ENCODE results near the gene RNF114. TPM values are rescaled to one million over a fixed set of nuclear protein-coding genes. Genes with fewer than 3 reads are reported as not detected.

Gene RNF114
- total RNA-seq, 1 experiment from 2014 or later, result 72.3 TPM

DNA sequence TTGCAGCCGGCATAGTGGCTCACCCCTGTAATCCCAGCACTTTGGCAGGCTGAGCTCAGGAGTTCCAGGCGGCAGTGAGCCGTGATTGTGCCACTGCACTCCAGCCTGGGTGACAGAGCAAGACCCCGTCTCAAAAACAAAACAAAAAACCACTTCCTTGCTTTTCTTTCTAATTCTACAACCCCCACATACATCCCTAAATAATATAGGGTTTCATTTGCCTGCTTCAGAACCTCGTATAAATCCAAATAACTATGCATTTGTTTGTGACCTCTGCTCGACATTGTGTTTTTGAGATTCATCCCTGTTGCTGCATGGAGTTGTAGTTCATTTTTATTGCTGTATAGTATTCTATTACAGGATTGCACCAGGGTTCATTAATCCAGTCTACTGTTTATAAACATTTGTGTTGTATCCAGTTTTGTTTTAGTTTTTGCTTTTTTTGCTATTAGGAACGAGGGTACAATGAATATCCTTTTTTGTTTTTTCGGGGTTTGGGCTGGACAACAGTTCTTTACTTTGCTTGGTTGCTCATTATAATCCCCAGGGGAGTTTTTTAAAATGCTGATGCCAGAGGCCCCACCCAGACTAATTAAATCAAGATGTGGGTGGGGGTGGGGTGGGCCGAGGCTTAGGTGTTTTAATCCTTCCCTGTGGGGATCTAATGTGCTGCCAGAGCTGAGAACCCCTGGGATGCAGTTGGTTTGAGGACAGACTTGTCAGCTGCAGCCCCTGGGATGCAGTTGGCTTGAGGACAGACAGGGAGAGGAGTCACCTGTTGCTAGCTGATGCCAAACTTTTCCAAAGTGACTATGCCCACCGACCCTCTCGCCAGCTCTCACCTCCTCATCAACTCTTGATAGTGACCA is 44.2 kb downstream of the RNF114 start:
- Mint-ChIP-seq H3K4me3 (ENCODE audit: low read depth, unreplicated experiment) (no peak overlapping the region), H3K36me3 (ENCODE audit: insufficient read depth, unreplicated experiment) (peaks cover 21% of the 10 kb centered on the region), H3K27ac (ENCODE audit: unreplicated experiment) (peak overlapping the region; percentile 10), H3K27me3 (ENCODE audit: unreplicated experiment) (peaks cover 29% of the 10 kb centered on the region), H3K9me3 (ENCODE audit: low read depth, unreplicated experiment) (no peaks in the 10 kb centered on the region), H3K4me1 (ENCODE audit: low read depth, unreplicated experiment) (peaks cover 41% of the 10 kb centered on the region)
- TF ChIP-seq, protein P1, sequence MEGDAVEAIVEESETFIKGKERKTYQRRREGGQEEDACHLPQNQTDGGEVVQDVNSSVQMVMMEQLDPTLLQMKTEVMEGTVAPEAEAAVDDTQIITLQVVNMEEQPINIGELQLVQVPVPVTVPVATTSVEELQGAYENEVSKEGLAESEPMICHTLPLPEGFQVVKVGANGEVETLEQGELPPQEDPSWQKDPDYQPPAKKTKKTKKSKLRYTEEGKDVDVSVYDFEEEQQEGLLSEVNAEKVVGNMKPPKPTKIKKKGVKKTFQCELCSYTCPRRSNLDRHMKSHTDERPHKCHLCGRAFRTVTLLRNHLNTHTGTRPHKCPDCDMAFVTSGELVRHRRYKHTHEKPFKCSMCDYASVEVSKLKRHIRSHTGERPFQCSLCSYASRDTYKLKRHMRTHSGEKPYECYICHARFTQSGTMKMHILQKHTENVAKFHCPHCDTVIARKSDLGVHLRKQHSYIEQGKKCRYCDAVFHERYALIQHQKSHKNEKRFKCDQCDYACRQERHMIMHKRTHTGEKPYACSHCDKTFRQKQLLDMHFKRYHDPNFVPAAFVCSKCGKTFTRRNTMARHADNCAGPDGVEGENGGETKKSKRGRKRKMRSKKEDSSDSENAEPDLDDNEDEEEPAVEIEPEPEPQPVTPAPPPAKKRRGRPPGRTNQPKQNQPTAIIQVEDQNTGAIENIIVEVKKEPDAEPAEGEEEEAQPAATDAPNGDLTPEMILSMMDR (IDR thresholded peaks at IDR 0.05; ENCODE audit: unreplicated experiment), result no peak
- intact Hi-C loops (cut with micrococcal nuclease; ENCODE audit: unreplicated experiment), result loop anchor here (2.0 kb wide), 1 partner anchor 192 kb away; no protein-coding TSS in a partner anchor
- DNase-seq, result no peak
- BruUV-seq (replicated peaks), result no TSS peak
- CTCF ChIA-PET, result interaction anchor here (1.4 to 5.5 kb wide), 3 partner anchors 90 to 140 kb away, joined by 3 to 134 read pairs (median 9); no protein-coding TSS in a partner anchor

DNA sequence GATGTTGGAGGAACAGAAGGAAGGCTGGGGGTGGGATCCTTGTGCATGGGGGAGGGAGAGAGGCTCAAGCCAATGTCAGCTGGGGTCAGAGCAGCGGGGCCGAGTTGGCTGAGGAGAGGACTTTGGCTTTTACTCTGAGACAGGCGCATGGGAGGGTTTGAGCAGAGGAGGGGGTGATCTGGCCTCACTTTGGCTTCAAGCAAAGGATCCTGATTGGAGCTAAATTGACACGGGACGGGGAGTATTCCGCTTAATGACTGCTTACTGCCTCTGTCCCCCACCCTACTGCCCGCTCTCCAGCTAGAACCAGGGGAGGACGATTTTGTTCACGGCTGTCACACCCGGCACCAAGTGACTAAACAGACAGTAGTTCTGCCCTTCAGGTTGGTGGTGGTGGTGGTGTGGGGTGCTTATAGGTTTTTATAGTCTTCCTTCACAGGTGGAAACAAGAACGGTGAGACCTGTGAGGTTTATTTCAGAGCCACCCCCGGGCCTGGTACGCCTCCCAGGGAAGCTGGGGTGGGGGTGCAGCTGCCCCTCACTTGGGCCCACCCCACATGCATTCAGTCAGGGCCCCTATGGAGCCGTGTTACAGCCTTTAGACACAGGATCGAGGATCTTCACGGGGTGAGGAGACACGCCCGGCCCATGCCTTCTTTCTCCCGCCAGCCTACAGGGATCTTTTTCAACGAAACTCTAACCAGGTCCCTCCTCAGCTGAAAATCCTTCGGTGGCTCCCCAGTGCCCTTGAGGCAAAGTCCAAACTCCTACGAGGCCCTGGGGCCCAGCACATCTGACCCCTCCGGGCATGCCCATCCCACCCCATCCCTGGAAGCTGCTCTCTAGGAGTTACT is 45.2 kb downstream of the RNF114 start:
- no TSS peak for BruUV-seq (replicated peaks)
- Mint-ChIP-seq H3K27ac (ENCODE audit: unreplicated experiment) (peak overlapping the region; percentile 10), H3K4me1 (ENCODE audit: low read depth, unreplicated experiment) (peaks cover 40% of the 10 kb centered on the region), H3K27me3 (ENCODE audit: unreplicated experiment) (peaks cover 29% of the 10 kb centered on the region), H3K36me3 (ENCODE audit: insufficient read depth, unreplicated experiment) (peaks cover 21% of the 10 kb centered on the region), H3K4me3 (ENCODE audit: low read depth, unreplicated experiment) (peak overlapping the region; percentile 63), H3K9me3 (ENCODE audit: low read depth, unreplicated experiment) (no peaks in the 10 kb centered on the region)
- CTCF ChIA-PET, result interaction anchor here (1.4 to 5.5 kb wide), 2 partner anchors 89 to 105 kb away, joined by 3 to 134 read pairs; no protein-coding TSS in a partner anchor
- DNase-seq, result no peak
- intact Hi-C loops (cut with micrococcal nuclease; ENCODE audit: unreplicated experiment), result loop anchor here (2.0 kb wide), 1 partner anchor 191 kb away; no protein-coding TSS in a partner anchor
- TF ChIP-seq, protein P1 (IDR thresholded peaks at IDR 0.05; ENCODE audit: unreplicated experiment), result no peak

DNA sequence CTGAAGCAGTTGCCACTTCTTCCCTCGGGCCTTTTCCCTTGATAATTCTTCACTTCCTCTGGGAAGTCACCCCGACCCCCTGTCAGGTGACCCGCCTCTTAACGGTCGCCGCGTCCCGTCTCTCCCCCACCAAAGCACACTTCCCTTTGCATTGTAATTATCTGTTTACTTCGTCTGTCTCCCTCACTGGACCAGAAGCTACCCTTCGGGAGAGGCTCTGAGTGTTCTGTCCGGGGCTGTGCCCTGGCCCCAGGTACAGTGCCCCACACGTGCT is 45.8 kb downstream of the RNF114 start:
- no peak for DNase-seq
- Mint-ChIP-seq H3K4me3 (ENCODE audit: low read depth, unreplicated experiment) (peak overlapping the region; percentile 63), H3K9me3 (ENCODE audit: low read depth, unreplicated experiment) (no peaks in the 10 kb centered on the region), H3K4me1 (ENCODE audit: low read depth, unreplicated experiment) (peaks cover 34% of the 10 kb centered on the region), H3K36me3 (ENCODE audit: insufficient read depth, unreplicated experiment) (peaks cover 21% of the 10 kb centered on the region), H3K27me3 (ENCODE audit: unreplicated experiment) (peaks cover 29% of the 10 kb centered on the region), H3K27ac (ENCODE audit: unreplicated experiment) (peak overlapping the region; percentile 18)
- intact Hi-C loops (cut with micrococcal nuclease; ENCODE audit: unreplicated experiment), result no loop called here
- TF ChIP-seq, protein P1 (IDR thresholded peaks at IDR 0.05; ENCODE audit: unreplicated experiment), result no peak
- BruUV-seq (replicated peaks), result no TSS peak
- CTCF ChIA-PET, result interaction anchor here (5.5 kb wide), 1 partner anchor 89 kb away, joined by 134 read pairs; no protein-coding TSS in a partner anchor

DNA sequence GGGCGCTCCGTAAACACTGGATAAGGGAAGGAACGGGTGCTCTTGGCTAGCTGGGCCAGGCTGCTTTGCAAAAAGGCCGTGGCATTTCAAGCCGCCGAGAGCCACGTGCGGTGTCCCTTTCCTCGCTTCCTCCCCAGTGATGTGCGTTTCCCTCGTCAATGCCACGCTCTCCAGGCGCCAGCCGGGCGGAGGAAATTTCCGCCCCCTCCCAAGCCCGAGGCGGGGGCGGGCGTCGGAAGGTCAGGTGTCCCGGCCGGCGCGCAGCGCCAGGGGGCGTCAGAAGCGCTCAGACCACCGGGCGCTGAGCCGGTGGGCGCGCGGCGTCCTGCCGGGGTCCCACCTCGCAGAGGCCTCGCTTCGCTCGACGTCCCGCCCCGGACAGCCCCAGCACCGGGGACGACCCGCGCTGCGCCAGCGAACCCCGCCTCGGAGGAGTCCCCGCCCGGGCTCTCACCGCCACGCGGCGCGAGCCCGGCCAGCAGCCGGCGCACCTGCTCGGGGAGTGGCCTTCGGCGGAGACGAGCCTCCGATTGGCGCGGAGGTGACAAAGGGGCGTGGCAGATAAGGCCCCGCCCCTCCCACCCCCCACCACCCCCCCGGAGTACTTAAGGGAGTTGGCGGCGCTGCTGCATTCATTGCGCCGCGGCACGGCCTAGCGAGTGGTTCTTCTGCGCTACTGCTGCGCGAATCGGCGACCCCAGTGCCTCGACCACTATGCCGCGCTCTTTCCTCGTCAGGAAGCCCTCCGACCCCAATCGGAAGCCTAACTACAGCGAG is 46.3 kb downstream of the RNF114 start, which contains the start of gene SNAI1:
Gene SNAI1, plus strand, starts transcription at position 635 of the 777 bp plus-strand sequence. Its CDS starts 80 bp downstream, at position 715.
- H3K36me3 Mint-ChIP-seq (ENCODE audit: insufficient read depth, unreplicated experiment), result peaks cover 21% of the 10 kb centered on the region
- intact Hi-C loops (cut with micrococcal nuclease; ENCODE audit: unreplicated experiment), result no loop called here
- peak within 1 kb of the TSS; percentile 63 for H3K4me3 Mint-ChIP-seq (ENCODE audit: low read depth, unreplicated experiment)
- TF ChIP-seq, protein P1 (IDR thresholded peaks at IDR 0.05; ENCODE audit: unreplicated experiment), result peak; percentile 80
- H3K27ac Mint-ChIP-seq (ENCODE audit: unreplicated experiment), result peak within 1 kb of the TSS; percentile 45
- CTCF ChIA-PET, result interaction anchor here (5.5 kb wide), 1 partner anchor 88 kb away, joined by 134 read pairs; no protein-coding TSS in a partner anchor
- no TSS peak for BruUV-seq (replicated peaks)
- DNase-seq, result peak; percentile 89
- H3K27me3 Mint-ChIP-seq (ENCODE audit: unreplicated experiment), result peaks cover 29% of the 10 kb centered on the region
- peaks cover 33% of the 10 kb centered on the region for H3K4me1 Mint-ChIP-seq (ENCODE audit: low read depth, unreplicated experiment)
- H3K9me3 Mint-ChIP-seq (ENCODE audit: low read depth, unreplicated experiment), result no peaks in the 10 kb centered on the region

Data from Calu3 (cell line).